HepG2 (cell line): Measurements from ENCODE around the gene NIBAN1. TPM values are rescaled to one million over a fixed set of nuclear protein-coding genes. Genes with fewer than 3 reads are reported as not detected.

Experiments
- ATAC-seq: fragments of 200-7000 bp; cut with Tn5 transposase; 3 replicates; pipeline ENCODE4 v1.9.1; 2020; ENCODE audit warnings: mild to moderate bottlenecking, moderate library complexity
- BruUV-seq: library from RNA; stranded (reverse); fragments of 400-500 nt; replicated peaks from 2 replicates; lab custom pipeline; 2021; lab: Mats Ljungman, UMichigan
- CTCF ChIA-PET: fragments of 300-600 bp; formaldehyde crosslinking; extraction: SDS; loops from one replicate; lab custom pipeline; 2021; ENCODE audit warnings: low total read pairs, inconsistent platforms, low intra/inter-chr PET ratio; lab: Yijun Ruan, JAX
- POLR2A ChIA-PET: fragments of 350-600 bp; sonication (Branson Sonifier 250); formaldehyde crosslinking; loops from one replicate; lab custom pipeline; 2020; ENCODE audit warnings: antibody characterized with exemption, inconsistent platforms; lab: Yijun Ruan, JAX
- DNase-seq: peaks from one replicate; pipeline ENCODE4 v3.0.0-alpha.2; 2015; ENCODE audit warnings: low spot score
- FAIRE-seq: peaks from 3 replicates; lab custom pipeline; 2011; peaks lifted over from hg19 to GRCh38; lab: Jason Lieb, UNC
- H2AFZ ChIP-seq: one replicate; pipeline ENCODE4 v1.6.1; 2011; ENCODE audit warnings: low read length, inconsistent platforms
- H3K27ac ChIP-seq: fragments of 300-600 bp; 3 replicates; pipeline ENCODE4 v1.8.0; 2011; ENCODE audit warnings: mixed run types, mild to moderate bottlenecking, mixed read lengths, low read length, inconsistent platforms; ENCODE audit not compliant: insufficient read depth; ENCODE audit errors: extremely low read length
- H3K27me3 ChIP-seq, 2 experiments: fragments of 200-600 bp in 1 of 2; 2 replicates in 1 of 2; 3 replicates in 1 of 2; pipeline versions ENCODE4 v1.6.0 to v1.8.0; 2011; ENCODE audit warnings: low read length in 2 of 2, mild to moderate bottlenecking in 2 of 2, moderate library complexity in 2 of 2, inconsistent platforms in 1 of 2; ENCODE audit not compliant: insufficient read depth in 2 of 2, control insufficient read depth in 1 of 2
- H3K36me3 ChIP-seq, 2 experiments: fragments of 200-600 bp in 1 of 2; replicated peaks in 1 of 2; 2 replicates in 1 of 2; 3 replicates in 1 of 2; pipeline versions ENCODE4 v1.5.1 to v1.8.0; 2011; ENCODE audit warnings: low read length in 2 of 2, inconsistent platforms in 1 of 2; ENCODE audit not compliant: insufficient read depth in 2 of 2, control insufficient read depth in 1 of 2
- H3K4me1 ChIP-seq: 2 replicates; pipeline ENCODE4 v1.5.1; 2012; ENCODE audit warnings: low read length, inconsistent platforms; ENCODE audit not compliant: insufficient read depth
- H3K4me2 ChIP-seq: 2 replicates; pipeline ENCODE4 v1.6.0; 2011; ENCODE audit warnings: low read depth, low read length, inconsistent platforms
- H3K4me3 ChIP-seq, 3 experiments: fragments of 200-600 bp in 1 of 3; sonication (generic), shearing (Covaris generic) in 1 of 3; replicated peaks in 1 of 3; 2 replicates each; pipeline ENCODE4 v1.5.1; 2011 to 2016; ENCODE audit warnings: low read length in 3 of 3, inconsistent platforms in 2 of 3, low read depth in 2 of 3, mild to moderate bottlenecking in 2 of 3, control low read depth in 1 of 3, mixed read lengths in 1 of 3; ENCODE audit not compliant: insufficient read depth in 1 of 3
- H3K79me2 ChIP-seq: one replicate; pipeline ENCODE4 v1.6.1; 2011; ENCODE audit warnings: low read length, inconsistent platforms; ENCODE audit not compliant: insufficient read depth
- H3K9ac ChIP-seq: 2 replicates; pipeline ENCODE4 v1.6.0; 2011; ENCODE audit warnings: mild to moderate bottlenecking, low read depth, low read length, inconsistent platforms; ENCODE audit not compliant: insufficient read depth
- H3K9me3 ChIP-seq: 2 replicates; pipeline ENCODE4 v1.5.1; 2012; ENCODE audit warnings: mild to moderate bottlenecking, low read length
- H4K20me1 ChIP-seq: 2 replicates; pipeline ENCODE4 v1.6.0; 2011; ENCODE audit warnings: inconsistent platforms, mild to moderate bottlenecking, low read length, moderate library complexity; ENCODE audit not compliant: insufficient read depth
- CBX2 ChIP-seq, 2 experiments: fragments of 200-600 bp in 1 of 2; sonication (generic); formaldehyde crosslinking in 1 of 2; IDR thresholded peaks; 2 replicates each; pipeline versions ENCODE4 v1.7.0 to v1.8.1; 2018 to 2022; ENCODE audit warnings: low read depth in 2 of 2, low read length in 1 of 2, mild to moderate bottlenecking in 1 of 2, missing genetic modification reagents in 1 of 2
- GATA4 ChIP-seq: sonication (generic); IDR thresholded peaks from 2 replicates; pipeline ENCODE4 v1.6.1; 2016; ENCODE audit warnings: antibody characterized with exemption, low read depth, borderline replicate concordance
- HOXA3 ChIP-seq: sonication (generic); formaldehyde crosslinking; IDR thresholded peaks from 2 replicates; pipeline ENCODE4 v1.5.0; 2020; ENCODE audit warnings: missing genetic modification reagents
- KDM5B ChIP-seq: sonication (generic); formaldehyde crosslinking; IDR thresholded peaks from 2 replicates; pipeline ENCODE4 v1.4.0; 2020; ENCODE audit warnings: missing genetic modification reagents, mild to moderate bottlenecking, borderline replicate concordance
- KLF16 ChIP-seq, 2 experiments: sonication (generic) in 1 of 2; formaldehyde crosslinking in 1 of 2; IDR thresholded peaks; 2 replicates each; pipeline versions ENCODE4 v1.6.1 to v1.8.0; 2016 to 2023; ENCODE audit warnings: missing genetic modification reagents in 2 of 2, missing compliant biosample characterization in 1 of 2
- MAFF ChIP-seq: IDR thresholded peaks from 2 replicates; pipeline ENCODE4 v1.6.1; 2011; ENCODE audit warnings: low read depth, low read length, improper control_type of control experiment
- PAF1 ChIP-seq: IDR thresholded peaks from 2 replicates; pipeline ENCODE4 v1.6.1; 2016; ENCODE audit warnings: missing genetic modification reagents, missing compliant biosample characterization
- PHF20 ChIP-seq: sonication (generic); formaldehyde crosslinking; IDR thresholded peaks from 2 replicates; pipeline ENCODE4 v1.5.0; 2020; ENCODE audit warnings: mild to moderate bottlenecking, missing genetic modification reagents
- RXRA ChIP-seq: sonication (generic); formaldehyde crosslinking; IDR thresholded peaks from 2 replicates; pipeline ENCODE4 v1.5.1; 2020; ENCODE audit warnings: missing genetic modification reagents
- STAG1 ChIP-seq: sonication (generic); formaldehyde crosslinking; IDR thresholded peaks from 2 replicates; pipeline ENCODE4 v1.4.0; 2020; ENCODE audit warnings: missing genetic modification reagents
- ZNF550 ChIP-seq: sonication (generic); formaldehyde crosslinking; IDR thresholded peaks from 2 replicates; pipeline ENCODE4 v1.4.0; 2020; ENCODE audit warnings: mild to moderate bottlenecking, missing genetic modification reagents, borderline replicate concordance
- ZNF577 ChIP-seq: sonication (generic); formaldehyde crosslinking; IDR thresholded peaks from 2 replicates; pipeline ENCODE4 v1.4.0; 2020; ENCODE audit warnings: mild to moderate bottlenecking, low read depth, missing genetic modification reagents, borderline replicate concordance
- ZSCAN31 ChIP-seq: sonication (generic); formaldehyde crosslinking; IDR thresholded peaks from 2 replicates; pipeline ENCODE4 v1.5.0; 2020; ENCODE audit warnings: low read depth, mild to moderate bottlenecking, missing genetic modification reagents
- WGBS: methylation state at CpG from one replicate; pipeline ENCODE4 v1.1.6; 2017; ENCODE audit warnings: low lambda C conversion rate; 5-methylcytosine and 5-hydroxymethylcytosine counted together
- in situ Hi-C: cut with HindIII; loops from 2 replicates; pipeline ENCODE4 v1.10.0; 2017; ENCODE audit warnings: low pct_unique_long_range_greater_than_20kb; ENCODE audit not compliant: extremely low pct_ligation_motif_present
- intact Hi-C: fragments of 100-400 bp; cut with micrococcal nuclease; formaldehyde crosslinking; loops from one replicate; pipeline ENCODE4 v1.10.0; 2022; ENCODE audit not compliant: unreplicated experiment
- polyA plus RNA-seq, 8 experiments: library from polyadenylated mRNA; depleted of rRNA in 3 of 8; stranded (reverse) in 7 of 8; unstranded in 1 of 8; fragments of >200 nt; fragmentation: Illumina TruSeq in 4 of 8; extraction: Trizol in 4 of 8; gene quantifications; 2 replicates each; pipeline versions ENCODE4 v1.2.1 to v1.2.3, GENCODE V29; 2011 to 2016; ENCODE audit warnings: low read depth in 4 of 8, missing spikeins in 1 of 8, mixed read lengths in 1 of 8; ENCODE audit not compliant: insufficient read depth in 1 of 8
- total RNA-seq, 5 experiments: library from RNA; depleted of rRNA; stranded (reverse); fragments of >200 nt; fragmentation: Illumina TruSeq; extraction: Trizol; gene quantifications; 2 replicates each; pipeline ENCODE4 v1.2.3, GENCODE V29; 2016; ENCODE audit warnings: low read depth in 1 of 5
- TF ChIP-seq, protein P1 (sequence below): sonication (generic); formaldehyde crosslinking; IDR thresholded peaks from 2 replicates; pipeline ENCODE4 v1.8.1; 2023; ENCODE audit warnings: mild to moderate bottlenecking, missing genetic modification reagents, borderline replicate concordance
- TF ChIP-seq, protein P2 (sequence below): sonication (generic); formaldehyde crosslinking; conservative IDR thresholded peaks from 2 replicates; pipeline ENCODE4 v1.8.1; 2023; ENCODE audit warnings: missing genetic modification reagents
- TF ChIP-seq, protein P3 (sequence below): sonication (generic); formaldehyde crosslinking; IDR thresholded peaks from 2 replicates; pipeline ENCODE4 v1.5.1; 2020; ENCODE audit warnings: missing genetic modification reagents, mild to moderate bottlenecking, borderline replicate concordance
- TF ChIP-seq, protein P4 (sequence below): sonication (generic); formaldehyde crosslinking; IDR thresholded peaks from 2 replicates; pipeline ENCODE4 v1.5.0; 2020; ENCODE audit warnings: missing genetic modification reagents, mild to moderate bottlenecking, borderline replicate concordance
- TF ChIP-seq, protein P5 (sequence below): sonication (generic); formaldehyde crosslinking; IDR thresholded peaks from 2 replicates; pipeline ENCODE4 v1.9.0; 2021; ENCODE audit warnings: missing genetic modification reagents, mild to moderate bottlenecking, borderline replicate concordance

NIBAN1 gene
- total and polyA plus RNA-seq, 2 of the 13 experiments (the other 11 are each of a cell fraction or from before 2014, with no cell fraction given) = not detected

DNA sequence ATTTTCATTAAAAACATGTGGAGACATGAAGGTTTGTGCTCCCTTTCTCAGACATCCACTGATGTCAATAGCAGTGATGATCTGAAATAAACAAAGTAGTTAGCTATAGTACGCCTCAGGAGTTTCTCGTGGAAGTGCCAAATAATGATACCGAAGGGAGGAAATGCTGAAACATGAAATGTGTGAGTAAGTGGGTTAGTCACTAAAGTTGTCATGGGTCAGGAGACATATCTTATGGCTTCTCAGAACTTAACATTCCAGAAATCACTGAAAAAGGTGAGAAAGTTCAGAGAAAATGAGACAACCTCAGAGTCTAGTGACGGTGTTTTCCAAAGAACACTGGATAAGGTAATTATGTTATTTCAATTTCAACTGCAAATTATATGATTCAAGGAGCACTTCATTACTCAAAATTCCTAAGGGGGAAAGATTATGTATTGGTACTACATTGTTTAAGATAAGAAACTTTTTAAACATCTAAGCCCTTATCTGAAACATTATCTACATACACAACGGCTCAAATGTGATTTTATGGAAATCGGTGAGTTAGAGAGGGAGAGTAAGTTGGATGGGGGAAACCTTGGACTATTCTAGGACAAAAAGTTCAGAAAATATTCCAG lies 20.6 kb downstream of the NIBAN1 start:
- Histone ChIP-seq H3K27me3 (0 out of 5 replicates have a peak, but pooled peaks cover 0 to 3% of the 10 kb centered on the region in 2 experiments), H4K20me1 (no peaks in the 10 kb centered on the region), H3K27ac (no peak overlapping the region), H3K9ac (no peak overlapping the region), H3K79me2 (no peaks in the 10 kb centered on the region), H2AFZ (no peak overlapping the region), H3K4me3 (no peak overlapping the region), H3K9me3 (no peaks in the 10 kb centered on the region), H3K36me3 (no peaks in the 10 kb centered on the region), H3K4me1 (no peaks in the 10 kb centered on the region), H3K4me2 (no peak overlapping the region)
- FAIRE-seq (no peak), ATAC-seq (no peak), DNase-seq (no peak)
- POLR2A ChIA-PET = no interaction called here
- no TSS peak for BruUV-seq
- CTCF ChIA-PET = no interaction called here
- TF ChIP-seq, protein P1, sequence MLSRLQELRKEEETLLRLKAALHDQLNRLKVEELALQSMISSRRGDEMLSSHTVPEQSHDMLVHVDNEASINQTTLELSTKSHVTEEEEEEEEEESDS (CRISPR knock-in tag) = no peak
- TF ChIP-seq, protein P2, sequence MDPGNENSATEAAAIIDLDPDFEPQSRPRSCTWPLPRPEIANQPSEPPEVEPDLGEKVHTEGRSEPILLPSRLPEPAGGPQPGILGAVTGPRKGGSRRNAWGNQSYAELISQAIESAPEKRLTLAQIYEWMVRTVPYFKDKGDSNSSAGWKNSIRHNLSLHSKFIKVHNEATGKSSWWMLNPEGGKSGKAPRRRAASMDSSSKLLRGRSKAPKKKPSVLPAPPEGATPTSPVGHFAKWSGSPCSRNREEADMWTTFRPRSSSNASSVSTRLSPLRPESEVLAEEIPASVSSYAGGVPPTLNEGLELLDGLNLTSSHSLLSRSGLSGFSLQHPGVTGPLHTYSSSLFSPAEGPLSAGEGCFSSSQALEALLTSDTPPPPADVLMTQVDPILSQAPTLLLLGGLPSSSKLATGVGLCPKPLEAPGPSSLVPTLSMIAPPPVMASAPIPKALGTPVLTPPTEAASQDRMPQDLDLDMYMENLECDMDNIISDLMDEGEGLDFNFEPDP (CRISPR knock-in tag) = no peak
- TF ChIP-seq ZNF550 (CRISPR knock-in tag) = no peak
- TF ChIP-seq GATA4 = no peak
- no peak for TF ChIP-seq PHF20
- TF ChIP-seq ZSCAN31 (CRISPR knock-in tag) = no peak
- TF ChIP-seq KDM5B (CRISPR knock-in tag) = no peak
- TF ChIP-seq, protein P3, sequence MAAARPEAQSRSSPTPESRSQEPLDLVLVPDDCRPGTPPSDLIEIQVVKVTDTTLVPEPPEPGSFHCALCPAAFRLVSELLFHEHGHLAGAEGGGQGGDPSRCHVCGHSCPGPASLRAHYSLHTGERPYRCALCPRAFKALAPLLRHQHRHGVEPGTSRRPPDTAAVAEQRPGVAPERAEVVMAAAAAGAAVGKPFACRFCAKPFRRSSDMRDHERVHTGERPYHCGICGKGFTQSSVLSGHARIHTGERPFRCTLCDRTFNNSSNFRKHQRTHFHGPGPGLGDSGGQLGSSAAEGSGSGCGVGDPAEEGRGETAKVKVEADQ (CRISPR knock-in tag) = no peak
- TF ChIP-seq MAFF = no peak
- TF ChIP-seq KLF16 (CRISPR knock-in tag; IDR thresholded peaks at IDR 0.05) = no peak
- TF ChIP-seq, protein P4, sequence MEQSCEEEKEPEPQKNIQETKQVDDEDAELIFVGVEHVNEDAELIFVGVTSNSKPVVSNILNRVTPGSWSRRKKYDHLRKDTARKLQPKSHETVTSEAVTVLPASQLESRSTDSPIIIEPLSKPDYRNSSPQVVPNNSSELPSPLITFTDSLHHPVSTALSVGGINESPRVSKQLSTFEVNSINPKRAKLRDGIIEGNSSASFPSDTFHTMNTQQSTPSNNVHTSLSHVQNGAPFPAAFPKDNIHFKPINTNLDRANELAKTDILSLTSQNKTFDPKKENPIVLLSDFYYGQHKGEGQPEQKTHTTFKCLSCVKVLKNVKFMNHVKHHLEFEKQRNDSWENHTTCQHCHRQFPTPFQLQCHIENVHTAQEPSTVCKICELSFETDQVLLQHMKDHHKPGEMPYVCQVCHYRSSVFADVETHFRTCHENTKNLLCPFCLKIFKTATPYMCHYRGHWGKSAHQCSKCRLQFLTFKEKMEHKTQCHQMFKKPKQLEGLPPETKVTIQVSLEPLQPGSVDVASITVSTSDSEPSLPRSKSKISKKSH (CRISPR knock-in tag) = no peak
- TF ChIP-seq CBX2 (IDR thresholded peaks at IDR 0.05; ENCODE audit: low read depth, low read length) = no peak
- TF ChIP-seq CBX2 (CRISPR knock-in tag; IDR thresholded peaks at IDR 0.05; ENCODE audit: low read depth) = no peak
- TF ChIP-seq PAF1 (CRISPR knock-in tag) = no peak
- TF ChIP-seq RXRA (CRISPR knock-in tag) = no peak
- TF ChIP-seq ZNF577 = no peak
- no peak for TF ChIP-seq STAG1 (CRISPR knock-in tag)
- TF ChIP-seq, protein P5, sequence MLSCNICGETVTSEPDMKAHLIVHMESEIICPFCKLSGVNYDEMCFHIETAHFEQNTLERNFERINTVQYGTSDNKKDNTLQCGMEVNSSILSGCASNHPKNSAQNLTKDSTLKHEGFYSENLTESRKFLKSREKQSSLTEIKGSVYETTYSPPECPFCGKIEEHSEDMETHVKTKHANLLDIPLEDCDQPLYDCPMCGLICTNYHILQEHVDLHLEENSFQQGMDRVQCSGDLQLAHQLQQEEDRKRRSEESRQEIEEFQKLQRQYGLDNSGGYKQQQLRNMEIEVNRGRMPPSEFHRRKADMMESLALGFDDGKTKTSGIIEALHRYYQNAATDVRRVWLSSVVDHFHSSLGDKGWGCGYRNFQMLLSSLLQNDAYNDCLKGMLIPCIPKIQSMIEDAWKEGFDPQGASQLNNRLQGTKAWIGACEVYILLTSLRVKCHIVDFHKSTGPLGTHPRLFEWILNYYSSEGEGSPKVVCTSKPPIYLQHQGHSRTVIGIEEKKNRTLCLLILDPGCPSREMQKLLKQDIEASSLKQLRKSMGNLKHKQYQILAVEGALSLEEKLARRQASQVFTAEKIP (CRISPR knock-in tag) = no peak
- no peak for TF ChIP-seq HOXA3 (CRISPR knock-in tag)
- 41% methylated on average over 6 of the region's 6 CpGs for WGBS
- intact Hi-C loops (no loop called here), in situ Hi-C loops (no loop called here)
